GM19351 (cell line): ENCODE data around the gene SOX10.

ENCODE experiments used
- ATAC-seq: cut with Tn5 transposase; IDR thresholded peaks from one replicate; pipeline ENCODE4 v1.9.1; 2021; ENCODE audit warnings: mild to moderate bottlenecking, moderate library complexity; ENCODE audit not compliant: unreplicated experiment

Gene SOX10

GRCh38 chr22:37983860-37984791 is at the start of gene SOX10:
Gene SOX10 (minus strand): TSS chr22:37984555. CDS start chr22:37983784, 771 bp downstream.
- no peak for ATAC-seq

GRCh38 chr22:38033522-38034277 is 49.3 kb upstream of the SOX10 start:
- ATAC-seq = no peak

- ATAC-seq = no peak
Observed at GRCh38 chr22:38032681-38033521, 48.5 kb upstream of the SOX10 start.

DNA sequence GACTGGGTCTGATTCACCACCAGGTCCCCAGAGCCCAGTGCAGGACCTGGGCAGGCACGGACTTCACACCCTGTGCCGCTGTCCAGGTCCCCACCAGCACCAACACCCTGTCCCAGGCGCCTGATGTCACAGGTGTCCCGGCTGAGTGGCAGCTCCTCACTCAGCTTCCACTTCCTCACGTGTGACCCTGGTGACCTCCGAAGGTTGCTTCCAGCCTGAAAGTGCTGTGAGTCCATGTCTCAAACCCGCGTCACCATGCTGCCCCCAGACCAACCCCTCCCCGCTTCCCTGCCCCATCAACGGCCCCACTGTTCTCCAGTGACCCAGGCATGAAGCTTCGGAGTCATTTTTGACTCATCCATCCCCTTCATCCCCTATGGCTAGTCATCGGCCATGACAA is 47.1 kb upstream of the SOX10 start:
- ATAC-seq = no peak

GRCh38 chr22:38030311-38031133 is 46.2 kb upstream of the SOX10 start:
- ATAC-seq = no peak

DNA sequence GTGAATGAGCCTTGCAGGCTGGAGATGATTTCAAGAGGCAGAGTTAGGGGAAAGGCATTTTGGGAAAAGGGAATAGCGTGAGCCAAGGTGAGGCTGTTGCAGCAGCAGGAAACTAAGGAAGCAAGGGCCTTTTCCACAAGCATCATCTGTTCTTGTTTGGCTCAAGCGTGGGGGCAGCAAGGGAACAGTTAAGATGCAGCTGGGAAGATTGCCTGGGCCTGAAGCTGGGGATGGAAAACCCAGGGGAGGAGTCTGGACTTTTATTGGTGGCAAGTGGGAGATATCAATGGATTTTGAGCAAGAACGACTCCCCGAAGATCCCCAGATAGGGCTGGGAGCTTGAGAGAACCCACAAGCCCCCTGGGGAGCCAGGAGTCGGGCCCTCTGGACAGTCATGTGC is 45.5 kb upstream of the SOX10 start:
- no peak for ATAC-seq

GRCh38 chr22:38029370-38029769 is 45.0 kb upstream of the SOX10 start:
- no peak for ATAC-seq

DNA sequence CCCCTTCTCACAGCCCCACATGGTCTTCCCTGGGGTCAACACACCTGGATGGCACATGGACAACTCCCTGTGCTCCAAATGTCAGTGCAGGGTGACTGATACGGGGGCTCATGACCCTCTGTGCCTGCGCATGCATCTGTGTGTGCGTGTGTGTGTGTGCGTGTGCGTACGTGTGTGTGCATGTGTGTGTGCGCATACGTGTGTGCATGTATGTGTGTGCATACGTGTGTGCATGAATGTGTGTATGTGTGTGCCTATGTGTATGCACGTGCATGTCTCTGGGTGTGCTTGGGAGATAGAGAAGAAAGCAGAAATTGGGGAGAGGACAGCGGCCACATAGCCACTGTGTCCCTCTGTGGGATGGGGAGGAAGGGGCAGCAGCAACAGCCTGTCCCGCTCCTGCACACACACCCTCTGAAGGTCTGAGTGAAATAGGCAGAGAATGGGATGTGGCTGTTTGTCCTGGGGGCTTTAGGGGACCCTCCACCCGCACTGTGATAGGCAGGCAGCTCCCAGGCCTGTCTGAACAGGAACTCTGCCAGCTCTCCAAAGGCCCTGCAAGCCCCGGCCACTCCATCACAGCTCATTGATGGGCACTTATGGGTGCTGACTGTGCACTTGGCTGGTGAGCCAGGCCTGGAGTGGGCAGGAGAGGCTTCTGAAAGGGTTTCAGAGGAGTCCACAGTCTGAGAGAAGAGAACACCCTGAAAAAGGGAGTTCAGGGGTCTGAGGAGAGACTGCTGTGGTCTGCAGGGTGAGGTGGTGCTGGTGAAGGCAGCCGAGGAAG is 44.2 kb upstream of the SOX10 start:
- ATAC-seq = no peak

DNA sequence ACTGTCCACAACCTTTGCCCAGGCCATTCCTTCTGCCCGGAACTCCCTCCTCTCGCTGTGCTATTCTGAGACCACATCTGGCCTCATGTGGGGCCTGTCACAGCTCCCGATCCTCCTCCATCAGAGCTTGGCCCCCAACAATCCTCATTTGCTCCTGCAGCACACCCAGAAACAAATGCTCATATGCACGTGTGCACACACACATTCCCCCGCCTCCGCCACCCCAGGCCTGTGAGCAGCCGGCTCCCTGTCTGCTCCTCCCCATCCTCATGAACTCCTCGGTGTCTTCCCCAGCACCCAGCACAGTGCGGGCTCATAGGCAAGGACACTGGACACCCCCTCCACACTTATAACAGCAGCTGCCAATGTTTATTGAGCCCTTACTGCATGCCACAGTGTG is 43.1 kb upstream of the SOX10 start:
- ATAC-seq = no peak

- ATAC-seq = no peak
Observed at GRCh38 chr22:38026130-38027111, 42.1 kb upstream of the SOX10 start.

GRCh38 chr22:38025514-38025913 is 41.2 kb upstream of the SOX10 start:
- no peak for ATAC-seq

DNA sequence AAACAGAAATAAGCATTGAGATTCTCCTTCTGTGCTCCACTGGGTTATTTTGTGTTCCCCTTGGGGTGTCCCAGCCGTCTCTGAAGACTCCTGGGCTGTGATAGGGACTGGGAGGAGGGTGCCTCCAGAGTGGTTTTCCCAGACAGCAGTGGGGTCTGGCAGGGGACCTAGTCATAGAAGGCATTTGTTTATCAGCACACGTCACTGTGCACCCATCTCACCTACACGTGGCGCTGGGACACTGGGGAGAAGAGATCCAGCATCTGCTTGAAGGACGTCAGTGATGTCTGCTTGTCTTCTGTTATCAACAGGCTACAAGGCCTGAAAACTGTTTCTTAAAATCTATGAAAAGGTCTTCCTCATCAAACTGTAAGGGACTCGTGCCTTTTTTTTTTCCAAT is 38.7 kb upstream of the SOX10 start:
- ATAC-seq = no peak

- ATAC-seq = no peak
Observed at GRCh38 chr22:38021206-38021605, 36.9 kb upstream of the SOX10 start.

GRCh38 chr22:38018938-38019827 is 34.8 kb upstream of the SOX10 start:
- no peak for ATAC-seq

DNA sequence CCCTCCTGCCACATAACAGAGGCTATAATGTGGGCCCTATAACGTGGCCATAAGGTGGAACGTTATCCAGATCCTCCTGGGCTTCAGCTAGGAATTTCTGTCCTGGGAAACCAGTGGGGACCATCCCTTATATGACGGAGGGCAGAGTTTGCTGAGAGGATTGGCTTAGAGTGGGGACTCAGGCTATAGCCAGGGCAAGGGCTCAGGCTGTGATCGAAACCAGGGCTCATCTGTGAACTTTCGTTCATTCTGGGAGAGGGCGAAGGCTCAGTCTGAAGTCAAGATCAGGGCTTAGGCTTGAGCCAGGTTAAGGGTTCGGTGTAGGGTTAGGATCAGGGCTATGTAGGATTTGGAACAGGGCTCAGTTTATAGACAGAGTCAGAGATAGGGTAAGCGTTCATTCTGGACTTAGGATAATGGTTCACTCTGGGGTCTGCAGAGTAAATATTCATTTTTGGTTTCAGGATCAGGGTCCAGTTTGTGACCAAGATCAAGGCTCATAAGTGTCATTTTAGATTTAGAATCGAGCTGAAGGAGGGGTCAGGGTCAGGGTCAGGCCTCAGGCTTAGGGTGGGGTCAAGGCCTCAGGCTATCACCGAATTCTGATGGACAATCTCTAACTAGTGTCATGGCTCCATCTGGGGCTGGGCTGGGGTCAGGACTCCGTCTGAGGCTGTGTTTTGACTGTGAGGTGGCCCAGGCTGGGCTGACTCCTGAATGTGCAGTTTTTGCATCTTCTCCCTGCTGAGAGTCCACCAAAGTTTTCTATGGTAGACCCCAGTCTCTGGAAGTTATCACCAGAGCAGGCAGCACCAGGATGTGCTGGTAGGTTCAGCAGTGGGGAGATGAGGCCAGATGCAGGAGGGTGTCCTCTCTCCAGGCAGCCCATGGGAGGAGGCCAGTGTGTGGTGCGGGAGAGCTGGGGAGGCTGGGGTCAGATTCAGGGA is 33.9 kb upstream of the SOX10 start:
- no peak for ATAC-seq

DNA sequence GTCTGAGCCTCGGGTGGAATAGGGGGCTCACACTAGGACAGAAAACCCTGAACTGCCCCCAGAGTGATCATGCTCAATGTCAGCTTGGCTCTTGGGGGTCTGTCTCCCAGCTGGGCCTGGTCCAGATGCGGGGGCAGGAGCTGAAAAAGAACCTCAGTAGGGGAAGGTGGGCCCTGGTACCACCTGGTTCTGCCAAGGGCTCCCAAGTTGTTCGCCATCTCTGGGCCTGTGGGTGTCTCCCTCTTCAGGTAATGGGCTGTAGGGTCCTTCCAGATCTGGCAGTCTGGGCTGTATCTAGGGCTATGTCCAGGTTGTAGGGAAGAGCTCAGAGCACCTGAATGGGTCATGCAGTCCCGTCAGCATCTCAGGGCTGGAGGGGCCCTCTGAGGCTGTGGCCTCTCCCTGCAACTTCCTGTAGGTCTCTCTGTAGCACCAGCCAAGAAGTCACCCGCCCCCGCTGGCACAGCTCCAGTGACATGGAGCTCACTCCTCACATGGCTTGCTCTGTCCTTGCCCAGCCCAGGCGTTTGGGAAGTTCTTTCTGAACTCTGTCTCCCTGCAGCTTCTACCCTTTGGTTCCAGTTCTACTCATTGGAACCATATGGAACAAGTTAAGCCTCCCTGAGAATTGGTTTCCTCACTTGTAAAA is 33.0 kb upstream of the SOX10 start:
- ATAC-seq = no peak
